HFF-Myc (cell line): Measurements from ENCODE around the gene MISP.
A peak's percentile ranks its signal among the peaks of the same experiment; 100 is the strongest.

Experiments
- DNase-seq: peaks from one replicate; pipeline ENCODE4 v3.0.0-alpha.2; 2011; ENCODE audit warnings: low read depth; ENCODE audit errors: extremely low read depth
- H3K4me3 ChIP-seq: replicated peaks from 2 replicates; pipeline ENCODE4 v1.5.1; 2011; ENCODE audit warnings: low read depth, mild to moderate bottlenecking, control low read depth, low read length
- TF ChIP-seq, protein P1 (sequence below): IDR thresholded peaks from 2 replicates; pipeline ENCODE4 v1.5.1; 2012; ENCODE audit warnings: mild to moderate bottlenecking, low read depth, low read length, control low read depth; ENCODE audit errors: missing control alignments

Gene MISP

DNA sequence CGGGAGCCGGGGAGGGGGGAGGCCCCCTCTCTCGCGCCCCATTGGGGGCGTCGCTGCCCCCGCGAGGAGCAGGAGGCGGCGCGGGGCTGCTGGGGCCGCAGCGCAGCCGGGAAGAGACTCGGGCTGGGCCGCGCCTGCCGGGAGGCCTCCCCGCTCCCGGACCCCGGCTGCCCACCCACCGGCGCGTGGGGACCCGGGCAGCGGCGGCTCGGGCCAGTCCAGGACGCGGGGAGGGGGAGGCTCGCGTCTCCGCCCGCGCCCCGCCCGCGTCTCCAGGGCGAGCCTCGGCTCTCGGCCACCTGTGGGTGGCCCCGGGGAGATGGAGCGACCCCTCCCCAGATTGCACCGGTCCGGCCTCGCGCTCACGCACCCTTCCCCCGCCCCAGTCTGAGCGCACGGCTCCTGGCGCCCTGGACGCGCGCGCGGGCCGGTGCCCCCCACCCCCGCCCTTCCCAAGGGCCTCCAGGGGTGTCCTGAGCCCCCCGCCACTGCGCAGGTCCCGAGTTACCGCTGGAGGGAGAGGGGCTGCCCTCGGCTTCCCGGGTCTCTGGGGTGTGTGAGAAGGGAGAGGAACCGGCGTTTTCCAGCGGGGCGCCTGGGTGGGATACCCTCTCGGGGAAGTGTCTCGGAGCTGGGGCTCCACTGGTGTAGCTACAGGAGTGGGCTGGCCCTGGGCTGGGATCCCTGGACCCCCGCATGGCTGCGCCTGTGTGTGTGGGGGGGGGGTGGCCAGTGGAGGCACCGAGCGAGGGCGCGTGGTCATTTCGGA, 41.5 kb upstream of the MISP start:
- TF ChIP-seq, protein P1, sequence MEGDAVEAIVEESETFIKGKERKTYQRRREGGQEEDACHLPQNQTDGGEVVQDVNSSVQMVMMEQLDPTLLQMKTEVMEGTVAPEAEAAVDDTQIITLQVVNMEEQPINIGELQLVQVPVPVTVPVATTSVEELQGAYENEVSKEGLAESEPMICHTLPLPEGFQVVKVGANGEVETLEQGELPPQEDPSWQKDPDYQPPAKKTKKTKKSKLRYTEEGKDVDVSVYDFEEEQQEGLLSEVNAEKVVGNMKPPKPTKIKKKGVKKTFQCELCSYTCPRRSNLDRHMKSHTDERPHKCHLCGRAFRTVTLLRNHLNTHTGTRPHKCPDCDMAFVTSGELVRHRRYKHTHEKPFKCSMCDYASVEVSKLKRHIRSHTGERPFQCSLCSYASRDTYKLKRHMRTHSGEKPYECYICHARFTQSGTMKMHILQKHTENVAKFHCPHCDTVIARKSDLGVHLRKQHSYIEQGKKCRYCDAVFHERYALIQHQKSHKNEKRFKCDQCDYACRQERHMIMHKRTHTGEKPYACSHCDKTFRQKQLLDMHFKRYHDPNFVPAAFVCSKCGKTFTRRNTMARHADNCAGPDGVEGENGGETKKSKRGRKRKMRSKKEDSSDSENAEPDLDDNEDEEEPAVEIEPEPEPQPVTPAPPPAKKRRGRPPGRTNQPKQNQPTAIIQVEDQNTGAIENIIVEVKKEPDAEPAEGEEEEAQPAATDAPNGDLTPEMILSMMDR, result no peak
- DNase-seq, result no peak
- peak overlapping the region; percentile 15; the same call in 1 of the 2 replicates for H3K4me3 ChIP-seq

DNA sequence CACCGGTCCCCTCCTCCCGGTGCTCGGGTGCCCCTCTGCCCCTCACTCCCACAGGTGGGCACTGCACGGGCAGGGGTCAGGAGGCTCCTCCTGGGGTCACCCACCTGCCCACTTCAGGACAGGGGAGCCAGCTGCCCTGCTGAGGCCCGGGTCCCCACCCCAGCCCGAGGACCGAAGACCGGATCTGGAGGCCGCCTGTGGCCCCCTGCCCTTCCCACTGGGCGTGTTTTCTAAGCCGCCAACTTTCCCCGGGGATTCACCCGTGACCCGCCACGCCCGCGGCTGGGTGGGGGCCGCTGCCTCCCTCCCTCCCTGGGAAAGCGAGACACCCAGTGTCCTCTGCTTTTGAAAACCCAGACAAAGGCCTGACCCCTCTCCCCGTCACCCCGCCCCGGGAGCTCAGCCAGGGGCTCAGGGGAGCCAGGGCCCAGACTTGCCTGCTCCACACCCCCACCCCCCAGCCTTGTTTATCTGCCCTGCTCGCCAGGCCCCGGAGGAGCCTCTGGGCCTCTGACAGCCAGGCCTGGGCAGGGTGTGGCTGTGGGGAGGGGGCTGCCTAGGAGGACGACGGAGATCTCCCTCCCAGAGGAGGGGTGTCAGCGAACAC, 40.8 kb upstream of the MISP start:
- DNase-seq, result no peak
- peak overlapping the region; percentile 15; the same call in 1 of the 2 replicates for H3K4me3 ChIP-seq
- TF ChIP-seq, protein P1, result no peak

DNA sequence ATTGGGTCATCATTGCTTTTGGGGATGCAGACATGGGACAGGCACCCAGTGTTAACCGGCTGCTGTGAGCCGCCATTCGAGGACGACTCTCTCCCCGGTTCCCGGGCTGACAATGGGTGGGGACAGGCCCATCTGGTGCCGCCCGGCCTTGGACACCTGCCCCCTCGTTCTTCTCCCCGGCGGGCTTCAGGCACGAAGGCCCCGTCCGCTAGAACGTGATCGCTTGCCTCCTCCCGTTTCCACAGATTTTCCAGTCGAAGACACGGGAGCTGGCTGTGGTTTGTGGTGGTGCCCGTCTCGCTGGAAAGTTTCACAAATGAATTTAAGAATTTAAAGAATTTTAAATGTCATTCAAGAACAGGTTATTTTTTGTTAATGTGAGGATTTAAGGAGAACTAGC, 40.1 kb upstream of the MISP start:
- H3K4me3 ChIP-seq, result no peak overlapping the region
- TF ChIP-seq, protein P1, result no peak
- DNase-seq, result no peak

DNA sequence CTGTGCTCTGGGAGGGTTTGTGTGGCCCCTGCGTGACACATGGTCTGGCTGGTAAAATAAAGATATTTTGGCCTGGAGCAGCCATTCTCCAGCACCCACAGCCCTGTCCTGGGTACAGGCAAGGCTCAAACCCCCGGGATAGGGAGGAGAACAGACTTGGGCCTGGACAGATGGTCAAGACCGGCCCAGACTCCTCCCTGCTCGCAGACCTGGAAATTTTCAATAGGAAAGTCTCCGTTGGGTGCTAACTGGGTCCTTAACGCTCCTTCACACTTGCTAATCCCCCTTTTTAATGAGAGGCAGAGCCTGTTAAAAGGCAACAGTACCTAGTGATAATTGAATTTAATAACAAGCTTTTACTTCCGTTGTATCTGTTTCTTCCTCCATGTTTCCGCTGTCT, 39.7 kb upstream of the MISP start:
- H3K4me3 ChIP-seq, result no peak overlapping the region
- TF ChIP-seq, protein P1, result no peak
- no peak for DNase-seq

DNA sequence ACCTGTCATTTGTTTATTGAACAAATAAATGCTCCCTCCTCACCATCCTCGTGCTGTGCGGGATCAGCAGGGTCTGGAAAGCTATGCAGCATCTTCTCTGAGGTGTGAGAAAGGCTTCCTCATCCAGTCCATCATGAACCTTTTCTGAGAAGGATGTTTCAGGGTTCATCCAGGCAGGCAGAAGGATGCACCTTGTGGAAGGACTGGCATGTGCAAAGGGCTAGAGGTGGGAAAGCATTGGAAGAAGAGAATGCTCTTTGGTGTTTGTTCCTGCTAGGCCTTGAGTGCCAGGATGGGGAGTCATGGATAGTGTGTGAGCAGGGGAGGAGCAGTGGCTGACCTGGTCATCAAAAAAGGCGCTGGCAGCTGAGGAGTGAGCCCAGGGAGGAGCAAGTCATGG, 35.6 kb upstream of the MISP start:
- no peak for DNase-seq
- H3K4me3 ChIP-seq, result no peak overlapping the region
- TF ChIP-seq, protein P1, result no peak

DNA sequence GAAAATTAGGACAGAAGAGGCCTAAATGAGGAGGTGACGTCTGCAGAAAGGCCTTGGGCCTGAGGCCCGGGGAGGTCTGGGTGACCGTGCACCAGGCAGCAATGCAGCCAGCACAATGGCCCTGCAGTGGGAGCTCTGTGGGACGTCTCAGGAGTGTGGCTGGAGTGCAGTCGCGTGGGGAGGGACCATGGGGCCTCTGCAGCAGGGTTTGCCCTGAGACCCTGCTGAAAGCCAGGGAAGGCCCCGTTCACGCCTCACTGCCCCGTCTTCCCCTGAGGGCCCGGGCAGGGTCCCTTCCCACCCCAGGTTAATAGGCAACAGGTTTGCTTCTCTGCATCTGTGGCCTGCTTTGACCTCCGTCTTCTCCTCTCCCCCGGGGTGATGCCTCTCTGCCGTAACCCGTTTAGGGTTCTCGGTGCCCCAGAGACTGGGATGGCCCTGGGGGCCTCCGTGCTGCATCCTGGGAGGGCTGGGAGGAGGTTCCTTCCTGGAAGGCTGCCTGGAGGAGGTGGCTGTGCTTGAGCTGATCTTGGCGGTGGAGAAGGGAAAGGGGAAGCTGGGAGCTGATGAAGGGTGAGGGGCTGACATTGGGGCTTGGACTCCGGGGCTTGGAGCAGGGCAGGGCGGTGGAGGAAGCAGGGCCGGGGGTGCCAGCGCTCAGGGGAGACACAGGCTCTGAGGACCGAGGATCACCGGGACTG, 32.5 kb upstream of the MISP start:
- no peak overlapping the region for H3K4me3 ChIP-seq
- DNase-seq, result no peak
- TF ChIP-seq, protein P1, result no peak
